ENCODE measurements around the gene SRC.

GRCh38 chr20:37436527-37437186, 90.7 kb downstream of the SRC start:
- TF ChIP-seq CTCF (IDR thresholded peaks at IDR 0.05): no peak
- TF ChIP-seq POLR2A (IDR thresholded peaks at IDR 0.05): no peak

All from body of pancreas (tissue), 4 donors.